ENCODE results near the gene ASTN2.
A peak's percentile ranks its signal among the peaks of the same experiment; 100 is the strongest.

The ASTN2 gene

GRCh38 chr9:116547729-116548426 lies 867.0 kb downstream of the ASTN2 start:
- DNase-seq: no peak

- no peak for DNase-seq
Observed at GRCh38 chr9:116546711-116547581, 867.9 kb downstream of the ASTN2 start.

GRCh38 chr9:116544896-116545295 lies 870.0 kb downstream of the ASTN2 start:
- DNase-seq: no peak

GRCh38 chr9:116543731-116544400 lies 871.0 kb downstream of the ASTN2 start:
- no peak for DNase-seq

- peak; percentile 26 to 34 for DNase-seq
Observed at GRCh38 chr9:116541402-116541801, 873.5 kb downstream of the ASTN2 start.

- no peak for DNase-seq
Observed at GRCh38 chr9:116539549-116539948, 875.3 kb downstream of the ASTN2 start.

GRCh38 chr9:116525611-116526010 lies 889.2 kb downstream of the ASTN2 start:
- DNase-seq: no peak

- no peak for DNase-seq
Observed at GRCh38 chr9:116524778-116525470, 889.9 kb downstream of the ASTN2 start.

GRCh38 chr9:116520218-116520617 lies 894.6 kb downstream of the ASTN2 start:
- DNase-seq: no peak

- no peak for DNase-seq
Observed at GRCh38 chr9:116516456-116516855, 898.4 kb downstream of the ASTN2 start.

GRCh38 chr9:116515541-116515940 lies 899.3 kb downstream of the ASTN2 start:
- no peak for DNase-seq

GRCh38 chr9:116506685-116507084 lies 908.2 kb downstream of the ASTN2 start:
- DNase-seq: no peak

GRCh38 chr9:116504893-116505480 lies 909.9 kb downstream of the ASTN2 start:
- DNase-seq: no peak

- no peak for DNase-seq
Observed at GRCh38 chr9:116504081-116504480, 910.8 kb downstream of the ASTN2 start.

- no peak for DNase-seq
Observed at GRCh38 chr9:116502746-116503145, 912.1 kb downstream of the ASTN2 start.

- DNase-seq: no peak
Observed at GRCh38 chr9:116501871-116502270, 913.0 kb downstream of the ASTN2 start.

- DNase-seq: no peak
Observed at GRCh38 chr9:116499986-116500871, 914.6 kb downstream of the ASTN2 start.

- no peak for DNase-seq
Observed at GRCh38 chr9:116499434-116499833, 915.4 kb downstream of the ASTN2 start.

- no peak for DNase-seq
Observed at GRCh38 chr9:116497095-116497890, 917.6 kb downstream of the ASTN2 start.

- DNase-seq: no peak
Observed at GRCh38 chr9:116496167-116496566, 918.7 kb downstream of the ASTN2 start.

- DNase-seq: no peak
Observed at GRCh38 chr9:116495725-116496124, 919.1 kb downstream of the ASTN2 start.
